ENCODE data around the gene C4orf17. TPM values are rescaled to one million over a fixed set of nuclear protein-coding genes. Genes with fewer than 3 reads are reported as not detected.

Gene C4orf17
- total RNA-seq, 1 donor from 2014 or later, result 2.4 TPM

Other genes starting within 250 kb of the C4orf17 start
- gene ADH1A, start 220.0 kb upstream of the C4orf17 start, total RNA-seq (ENCODE audit: insufficient read depth, low replicate concordance), result 0.48 TPM
- 14.4 TPM for gene ADH1B, start 189.6 kb upstream of the C4orf17 start, total RNA-seq (ENCODE audit: insufficient read depth, low replicate concordance)
- 5.3 TPM for gene ADH1C, start 158.3 kb upstream of the C4orf17 start, total RNA-seq (ENCODE audit: insufficient read depth, low replicate concordance)
- gene ADH7, start 75.7 kb upstream of the C4orf17 start, total RNA-seq (ENCODE audit: insufficient read depth, low replicate concordance), result 2.4 TPM
- 44.8 TPM for gene TRMT10A, start 53.0 kb downstream of the C4orf17 start, total RNA-seq (ENCODE audit: insufficient read depth, low replicate concordance)
- gene MTTP, start 63.8 kb downstream of the C4orf17 start, total RNA-seq (ENCODE audit: insufficient read depth, low replicate concordance), result 5.1 TPM
- 2.2 TPM for gene C4orf54, start 146.8 kb downstream of the C4orf17 start, total RNA-seq (ENCODE audit: insufficient read depth, low replicate concordance)